Measurements from ENCODE around the gene SMAD1.
"Not testable (repeated sequence)": the region's sequence is repeated elsewhere in the genome, so short reads cannot be mapped to it uniquely, and the experiment has no call there.

The SMAD1 gene

DNA sequence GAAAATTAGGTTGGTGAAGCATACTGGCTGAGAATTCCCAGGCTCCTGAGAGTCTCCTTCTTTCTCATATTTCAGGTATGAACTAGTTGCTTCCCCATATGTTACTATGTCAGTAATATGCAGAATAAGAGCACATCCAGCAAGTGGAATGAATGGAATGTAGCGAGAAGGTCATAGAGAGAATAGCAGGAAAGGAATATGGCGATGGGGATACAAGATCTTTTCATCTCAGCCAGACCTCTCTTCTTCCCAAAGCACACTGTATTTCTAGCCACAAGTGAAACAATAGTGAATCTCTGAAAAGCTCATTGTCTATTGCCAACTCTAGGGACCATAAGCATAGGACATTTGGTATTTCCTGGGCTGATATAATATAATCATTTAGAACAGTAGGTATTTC is 82.9 kb downstream of the SMAD1 start:
- no peak for DNase-seq (ENCODE audit: low spot score)

DNA sequence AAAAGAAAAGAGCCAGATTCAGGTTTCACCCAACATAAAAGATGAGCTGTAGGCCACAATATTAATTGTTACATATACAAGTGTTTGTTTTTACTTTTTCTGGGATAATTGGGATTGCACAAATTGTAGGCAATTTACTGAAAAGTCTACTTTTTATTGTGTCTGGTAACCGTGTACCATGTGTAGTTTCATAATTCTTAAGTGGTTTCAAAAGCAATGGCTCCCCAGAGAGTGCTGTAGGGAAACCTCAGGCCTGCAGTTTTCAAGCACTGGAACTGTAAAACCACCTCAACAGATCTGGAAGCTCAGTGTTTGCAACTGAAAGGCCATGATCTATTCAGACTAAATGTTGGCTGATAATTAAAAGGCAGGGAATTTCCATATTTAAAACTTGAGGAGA is 83.7 kb downstream of the SMAD1 start:
- no peak for DNase-seq (ENCODE audit: low spot score)

DNA sequence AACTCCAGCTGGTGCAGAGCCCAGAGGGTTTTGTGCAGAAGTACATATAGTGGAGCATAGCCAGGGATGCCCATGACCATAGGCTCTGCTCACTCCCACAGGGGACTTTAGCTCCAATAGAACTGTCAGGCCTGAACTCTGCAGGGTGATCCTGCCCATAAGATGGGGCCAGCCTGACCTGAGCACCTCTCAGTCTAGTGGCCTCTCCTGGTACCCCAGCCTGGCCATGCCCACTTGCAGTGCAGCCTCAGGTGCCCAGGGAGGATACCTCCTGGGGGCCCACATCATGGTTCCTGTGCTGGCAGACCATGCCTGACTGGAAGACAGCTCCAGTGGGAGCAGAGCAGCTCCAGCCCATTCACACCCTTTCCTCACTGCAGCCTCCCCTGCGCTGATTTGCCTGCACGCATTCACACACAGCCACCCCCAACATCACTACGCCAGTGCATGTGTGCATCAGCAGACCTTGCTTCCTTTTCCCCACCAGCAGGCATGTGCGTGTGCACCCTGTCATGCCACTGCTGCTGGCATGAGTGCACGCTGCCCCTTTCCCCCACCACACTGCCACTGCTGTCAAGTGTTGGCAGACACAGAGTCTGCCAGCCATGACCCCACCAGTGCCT is 84.5 kb downstream of the SMAD1 start:
- DNase-seq (ENCODE audit: low spot score): no peak

DNA sequence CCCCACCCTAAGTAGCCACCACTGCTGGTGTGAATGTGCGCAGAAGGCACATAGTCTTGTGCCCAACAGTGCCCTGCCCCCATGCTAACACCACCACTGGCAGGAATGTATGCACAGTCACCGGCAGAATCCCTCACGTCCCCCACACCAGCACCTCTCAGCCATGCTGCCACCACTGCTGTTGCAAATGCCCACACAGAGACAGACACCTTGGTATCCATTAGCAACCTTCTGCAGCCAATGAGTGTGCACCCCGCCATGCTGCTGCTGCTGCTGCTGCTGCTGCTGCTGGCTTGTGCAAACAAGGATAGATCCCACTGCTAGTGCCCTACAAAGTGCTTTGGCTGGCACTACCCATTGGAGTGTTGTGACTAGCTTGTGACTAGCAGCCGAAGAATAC is 85.1 kb downstream of the SMAD1 start:
- DNase-seq (ENCODE audit: low spot score): no peak

DNA sequence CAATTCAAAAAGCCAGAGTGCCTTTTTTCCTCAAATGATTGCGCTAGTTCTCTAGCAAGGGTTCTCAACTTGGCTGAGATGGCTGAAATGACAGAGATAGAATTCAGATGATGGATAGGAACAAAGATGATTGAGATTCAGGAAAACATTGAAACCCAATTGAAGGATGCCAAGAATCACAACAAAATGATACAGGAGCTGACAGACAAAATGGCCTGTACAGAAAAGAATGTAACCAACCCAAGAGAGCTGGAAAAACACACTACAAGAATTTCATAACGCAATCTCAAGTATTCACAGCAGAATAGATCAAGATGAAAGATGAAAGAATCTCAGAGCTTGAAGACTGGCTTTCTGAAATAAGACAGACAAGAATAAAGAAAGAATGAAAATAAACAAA is 85.9 kb downstream of the SMAD1 start:
- DNase-seq (ENCODE audit: low spot score): no peak

DNA sequence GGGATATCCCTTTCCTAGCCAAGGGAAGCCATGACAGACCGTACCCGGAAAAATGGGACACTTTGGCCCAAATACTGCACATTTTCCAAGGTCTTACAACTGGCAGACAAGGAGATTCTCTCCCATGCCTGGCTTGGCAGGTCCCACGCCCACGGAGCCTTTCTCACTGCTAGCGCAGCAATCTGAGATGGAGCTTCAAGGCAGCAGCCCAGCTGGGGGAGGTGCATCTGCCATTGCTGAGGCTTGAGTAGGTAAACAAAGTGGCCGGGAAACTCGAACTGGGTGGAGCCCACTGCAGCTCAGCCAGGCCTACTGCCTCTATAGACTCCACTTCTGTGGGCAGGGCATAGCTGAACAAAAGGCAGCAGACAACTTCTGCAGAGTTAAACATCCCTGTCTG is 92.9 kb downstream of the SMAD1 start:
- not testable (repeated sequence) for DNase-seq (ENCODE audit: low spot score)

DNA sequence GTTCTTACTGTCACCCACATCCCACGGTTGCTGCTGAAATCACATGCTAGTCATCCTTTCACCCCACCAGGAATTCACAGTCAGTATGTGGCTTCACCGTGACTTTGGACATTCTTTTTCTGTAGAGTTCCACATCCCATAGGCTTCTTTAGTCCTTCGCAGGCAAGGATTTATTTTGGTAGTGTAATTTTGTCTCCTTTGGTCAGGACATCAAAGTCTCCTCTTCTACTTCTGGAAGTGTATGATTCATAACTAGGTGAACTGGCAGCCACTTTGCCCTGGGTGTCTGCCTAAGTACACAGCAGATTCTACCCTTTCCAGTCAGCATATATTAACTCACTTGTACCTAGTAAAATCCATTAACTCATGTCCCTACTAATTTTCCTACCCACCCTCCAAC is 99.3 kb downstream of the SMAD1 start:
- no peak for DNase-seq (ENCODE audit: low spot score)

DNA sequence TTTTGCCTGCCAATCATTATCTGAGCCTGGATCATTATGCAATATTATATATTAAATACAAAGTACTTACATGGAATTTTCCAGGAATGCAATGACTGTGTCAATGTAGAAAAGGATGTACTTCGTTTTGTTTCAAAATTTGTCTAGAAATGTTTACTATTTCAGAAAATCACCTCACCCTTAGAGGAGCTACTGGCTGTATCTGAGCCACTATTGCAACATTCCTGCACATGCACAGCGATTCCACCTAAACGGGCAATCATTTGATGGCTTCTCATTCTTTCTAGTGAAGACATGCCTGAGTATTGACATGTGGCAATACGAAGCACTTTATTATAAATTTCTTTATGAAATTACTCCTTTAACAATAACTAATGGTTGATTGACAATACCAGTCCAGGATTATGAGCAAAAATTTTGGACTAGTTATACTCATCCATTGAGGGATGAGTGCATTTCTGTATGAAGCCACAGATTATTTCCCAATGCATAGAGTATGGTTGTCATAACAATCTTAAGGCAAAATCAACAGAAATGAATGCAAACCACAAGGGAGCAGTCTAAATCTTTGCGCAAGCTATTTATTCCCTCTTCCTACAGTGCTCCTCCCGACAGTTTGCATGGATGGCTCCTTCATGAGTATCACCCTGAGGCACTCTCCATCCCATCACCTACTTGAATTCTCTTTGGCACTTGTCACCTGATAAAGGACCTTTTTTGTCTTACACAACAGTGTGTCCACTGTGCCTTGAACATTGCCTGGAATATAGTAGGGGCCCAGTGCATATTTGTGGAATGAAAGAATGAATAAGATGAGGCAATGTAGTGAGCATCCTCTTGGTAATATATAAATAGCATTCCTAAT is 101.8 kb downstream of the SMAD1 start:
- no peak for DNase-seq (ENCODE audit: low spot score)

DNA sequence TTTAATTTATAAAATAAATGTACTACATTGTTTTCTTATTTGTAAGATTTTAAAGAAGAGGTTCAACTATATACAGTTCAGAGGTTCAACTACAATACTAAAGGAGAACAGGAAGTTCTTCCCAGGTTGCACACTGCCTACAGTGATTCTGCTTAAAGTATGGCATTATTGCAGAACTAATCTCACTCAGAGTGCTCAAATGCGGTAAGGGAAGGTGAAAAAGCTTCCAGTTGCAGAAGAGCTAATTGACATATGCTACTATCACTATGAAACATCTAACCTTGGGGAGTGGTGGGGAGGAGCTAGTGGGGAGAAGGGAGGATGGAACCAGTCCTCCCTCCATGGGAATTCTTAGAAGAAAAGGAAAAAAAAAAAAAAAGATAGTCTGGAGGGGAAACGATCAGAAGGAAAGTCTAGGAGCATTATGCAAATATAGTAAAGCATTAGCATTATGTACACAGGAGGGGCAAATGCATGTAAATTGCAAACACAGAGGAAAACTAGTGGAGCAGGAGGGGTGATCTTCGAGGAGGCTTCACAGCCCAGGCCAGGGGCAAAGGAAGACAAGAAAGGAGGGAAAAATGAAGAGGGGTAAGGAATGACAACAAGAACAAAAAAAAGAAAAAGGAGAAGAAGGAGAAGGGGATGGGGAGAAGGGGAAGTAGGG is 105.6 kb downstream of the SMAD1 start:
- no peak for DNase-seq (ENCODE audit: low spot score)

DNA sequence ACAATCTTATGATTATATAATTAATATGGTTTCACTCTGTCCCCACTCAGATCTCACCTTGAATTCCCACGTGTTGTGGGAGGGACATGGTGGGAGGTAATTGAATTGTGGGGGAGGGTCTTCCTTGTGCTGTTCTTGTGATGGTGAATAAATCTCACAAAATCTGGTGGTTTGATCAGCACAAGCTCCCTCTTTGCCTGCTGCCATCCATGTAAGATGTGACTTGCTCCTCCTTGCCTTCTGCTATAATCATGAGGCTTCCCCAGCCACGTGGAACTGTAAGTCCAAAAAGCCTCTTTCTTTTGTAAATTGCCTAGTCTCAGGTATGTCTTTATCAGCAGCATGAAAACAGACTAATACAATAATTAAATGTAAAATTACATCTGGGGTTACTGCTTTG is 107.7 kb downstream of the SMAD1 start:
- not testable (repeated sequence) for DNase-seq (ENCODE audit: low spot score)

DNA sequence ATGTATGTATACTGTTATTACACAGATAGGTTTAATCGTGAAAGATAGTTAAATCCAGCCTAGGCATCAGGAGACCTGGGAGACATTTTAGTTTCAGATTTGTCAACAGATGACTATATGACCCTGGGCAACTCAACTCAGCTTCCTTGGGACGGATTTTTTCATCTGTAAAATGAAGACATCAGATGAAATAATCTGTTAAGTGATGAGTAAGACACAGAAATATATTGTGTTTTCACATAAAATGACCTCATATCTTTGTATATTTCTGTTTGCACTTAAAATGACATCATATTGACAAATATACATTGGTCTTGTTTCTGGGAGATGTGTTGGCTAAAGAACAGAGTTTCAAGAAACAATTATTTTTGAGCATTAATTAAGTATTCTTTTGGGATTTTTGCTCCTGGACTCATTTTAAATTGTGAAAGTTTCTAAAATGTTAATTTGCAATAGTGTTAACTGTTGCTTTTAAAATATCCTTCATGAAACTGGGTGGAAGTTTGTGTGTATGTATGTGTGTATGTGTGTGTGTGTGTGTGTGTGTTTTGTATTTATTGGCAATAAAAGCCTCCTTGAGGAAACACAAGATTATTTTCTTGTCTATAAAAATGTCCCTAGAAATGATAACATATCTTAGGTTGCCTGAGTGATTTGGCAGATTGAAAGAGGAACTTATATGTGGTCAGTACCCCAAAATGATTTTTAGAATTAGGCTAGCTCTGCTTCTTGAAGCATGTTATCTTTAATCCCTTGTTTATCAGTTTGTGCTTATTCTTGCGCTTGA is 108.5 kb downstream of the SMAD1 start:
- DNase-seq (ENCODE audit: low spot score): no peak

DNA sequence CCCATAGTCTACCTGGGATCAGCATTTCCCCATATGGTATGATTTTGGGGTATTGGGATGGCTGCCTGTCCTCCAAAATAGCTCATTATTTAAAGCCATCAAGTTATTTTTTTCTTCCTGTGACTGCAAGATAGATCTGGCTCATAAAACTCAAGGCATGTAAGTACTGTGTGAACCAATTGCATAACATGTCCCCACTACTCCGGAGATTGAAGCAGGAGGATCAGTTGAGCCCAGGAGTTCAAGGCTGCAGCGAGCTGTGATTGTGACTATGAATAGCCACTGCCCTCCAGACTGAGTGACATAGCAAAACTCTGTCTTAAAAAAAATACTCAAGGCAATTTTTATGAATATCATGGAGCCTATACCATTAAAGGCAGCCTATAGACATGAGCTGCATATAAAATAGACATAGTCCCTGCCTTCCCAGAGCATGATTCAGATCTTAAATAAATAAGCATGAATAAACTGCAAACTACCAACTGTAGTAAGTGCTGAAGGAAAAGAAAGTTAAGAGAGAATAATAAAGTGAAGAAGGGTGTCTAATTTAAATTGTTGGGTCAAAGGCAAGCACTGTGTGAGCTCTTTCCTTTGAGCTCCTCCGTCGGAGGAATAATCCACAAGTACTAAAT is 120.6 kb downstream of the SMAD1 start:
- no peak for DNase-seq (ENCODE audit: low spot score)

DNA sequence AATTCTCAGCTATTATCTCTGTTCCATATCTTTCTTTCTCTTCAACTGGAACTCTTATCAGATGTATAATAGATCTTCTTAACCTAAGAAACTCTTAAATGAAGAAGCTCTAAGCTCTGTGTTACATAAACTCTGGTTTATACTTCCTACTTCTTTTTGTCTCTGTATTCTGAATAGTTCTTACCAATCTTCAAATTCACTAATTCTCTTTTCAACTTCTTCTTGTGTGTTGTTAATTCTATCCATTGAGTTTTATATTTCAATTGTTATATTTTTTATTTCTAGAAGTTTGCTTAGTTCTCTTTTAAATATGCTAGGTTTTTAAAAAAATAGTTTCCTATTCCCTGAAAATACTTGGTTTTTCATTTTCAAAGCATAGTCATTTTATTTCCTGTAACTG is 124.3 kb downstream of the SMAD1 start:
- DNase-seq (ENCODE audit: low spot score): no peak
